ENCODE data around the gene PPOX.

The PPOX gene

GRCh38 chr1:161187311-161187710, 21.1 kb downstream of the PPOX start:
- Histone ChIP-seq H3K4me1 (peaks cover 61 to 96% (median 70%) of the 10 kb centered on the region in 10 experiments), H3K9ac (no peak overlapping the region), H3K27ac (peak overlapping the region; percentile 14 to 99 (median 96); a peak in 19 of 22 replicates), H3K4me3 (no peak overlapping the region), H3K4me2 (peak overlapping the region; percentile 64 to 95 (median 83)), H3K27me3 (no peaks in the 10 kb centered on the region), H3K36me3 (no peaks in the 10 kb centered on the region), H3K9me3 (replicated peaks in 1 of 11) (no peaks in the 10 kb centered on the region), H4K20me1 (no peaks in the 10 kb centered on the region)
- TF ChIP-seq Cebpa-rat (IDR thresholded peaks at IDR 0.05), result no peak

- no peak overlapping the region for H3K27ac ChIP-seq
- H3K9me3 ChIP-seq (replicated peaks in 1 of 11), result no peaks in the 10 kb centered on the region
- H3K4me2 ChIP-seq, result peak overlapping the region in 7 of 11 experiments; percentile 9 to 95 (median 77); a peak in 10 of 22 replicates
- H4K20me1 ChIP-seq, result no peaks in the 10 kb centered on the region
- no peak overlapping the region for H3K4me3 ChIP-seq
- H3K27me3 ChIP-seq, result no peaks in the 10 kb centered on the region
- peaks cover 59 to 96% (median 68%) of the 10 kb centered on the region in 10 experiments for H3K4me1 ChIP-seq
- H3K36me3 ChIP-seq, result no peaks in the 10 kb centered on the region
- no peak for TF ChIP-seq Cebpa-rat (IDR thresholded peaks at IDR 0.05)
- no peak overlapping the region for H3K9ac ChIP-seq
Measured at GRCh38 chr1:161188381-161188780, 22.2 kb downstream of the PPOX start.

GRCh38 chr1:161189036-161189435, 22.8 kb downstream of the PPOX start:
- H3K4me3 ChIP-seq, result no peak overlapping the region
- peak overlapping the region in 5 of 11 experiments; percentile 2 to 89 (median 22); a peak in 5 of 22 replicates for H3K4me2 ChIP-seq
- H3K9me3 ChIP-seq (replicated peaks in 1 of 11), result no peaks in the 10 kb centered on the region
- no peak overlapping the region for H3K9ac ChIP-seq
- H3K4me1 ChIP-seq, result peaks cover 59 to 96% (median 69%) of the 10 kb centered on the region in 10 experiments
- TF ChIP-seq Cebpa-rat (IDR thresholded peaks at IDR 0.05), result no peak
- no peaks in the 10 kb centered on the region for H3K36me3 ChIP-seq
- no peaks in the 10 kb centered on the region for H3K27me3 ChIP-seq
- H3K27ac ChIP-seq, result no peak overlapping the region
- H4K20me1 ChIP-seq, result no peaks in the 10 kb centered on the region

GRCh38 chr1:161190962-161191521, 24.8 kb downstream of the PPOX start:
- Histone ChIP-seq H3K36me3 (no peaks in the 10 kb centered on the region), H3K9me3 (replicated peaks in 1 of 11) (no peaks in the 10 kb centered on the region), H3K4me1 (peaks cover 57 to 96% (median 69%) of the 10 kb centered on the region in 10 experiments), H3K27ac (peak overlapping the region in 5 of 11 experiments; percentile 1 to 31 (median 6); a peak in 6 of 22 replicates), H3K4me3 (no peak overlapping the region), H4K20me1 (no peaks in the 10 kb centered on the region), H3K27me3 (no peaks in the 10 kb centered on the region), H3K9ac (peak overlapping the region in 7 of 11 experiments; percentile 13 to 37 (median 26); a peak in 8 of 22 replicates), H3K4me2 (peak overlapping the region in 5 of 11 experiments; percentile 14 to 39 (median 29); a peak in 7 of 22 replicates)
- no peak for TF ChIP-seq Cebpa-rat (IDR thresholded peaks at IDR 0.05)

GRCh38 chr1:161191971-161192370, 25.7 kb downstream of the PPOX start:
- H3K4me2 ChIP-seq, result peak overlapping the region in 3 of 11 experiments; percentile 14 to 78 (median 18); a peak in 4 of 22 replicates
- H4K20me1 ChIP-seq, result no peaks in the 10 kb centered on the region
- no peaks in the 10 kb centered on the region for H3K27me3 ChIP-seq
- H3K36me3 ChIP-seq, result no peaks in the 10 kb centered on the region
- H3K27ac ChIP-seq, result peak overlapping the region in 1 of 11 experiments; percentile 6; a peak in 1 of 22 replicates
- no peaks in the 10 kb centered on the region for H3K9me3 ChIP-seq (replicated peaks in 1 of 11)
- no peak for TF ChIP-seq Cebpa-rat (IDR thresholded peaks at IDR 0.05)
- H3K4me1 ChIP-seq, result peaks cover 57 to 96% (median 69%) of the 10 kb centered on the region in 10 experiments
- H3K4me3 ChIP-seq, result no peak overlapping the region
- peak overlapping the region in 1 of 11 experiments; percentile 35; a peak in 1 of 22 replicates for H3K9ac ChIP-seq

GRCh38 chr1:161192476-161193465, 26.5 kb downstream of the PPOX start:
- no peak overlapping the region for H3K4me3 ChIP-seq
- H3K4me2 ChIP-seq, result peak overlapping the region; percentile 48 to 94 (median 72)
- no peak for TF ChIP-seq Cebpa-rat (IDR thresholded peaks at IDR 0.05)
- H4K20me1 ChIP-seq, result no peaks in the 10 kb centered on the region
- peaks cover 56 to 96% (median 69%) of the 10 kb centered on the region in 10 experiments for H3K4me1 ChIP-seq
- H3K27me3 ChIP-seq, result no peaks in the 10 kb centered on the region
- H3K36me3 ChIP-seq, result no peaks in the 10 kb centered on the region
- peak overlapping the region in 8 of 11 experiments; percentile 11 to 46 (median 22); a peak in 11 of 22 replicates for H3K27ac ChIP-seq
- H3K9ac ChIP-seq, result peak overlapping the region in 10 of 11 experiments; percentile 2 to 50 (median 28); a peak in 10 of 22 replicates
- H3K9me3 ChIP-seq (replicated peaks in 1 of 11), result no peaks in the 10 kb centered on the region

- no peaks in the 10 kb centered on the region for H3K27me3 ChIP-seq
- H3K27ac ChIP-seq, result peak overlapping the region in 8 of 11 experiments; percentile 11 to 46 (median 22); a peak in 12 of 22 replicates
- no peak overlapping the region for H3K4me3 ChIP-seq
- no peak for TF ChIP-seq Cebpa-rat (IDR thresholded peaks at IDR 0.05)
- no peaks in the 10 kb centered on the region for H3K9me3 ChIP-seq (replicated peaks in 1 of 11)
- no peaks in the 10 kb centered on the region for H3K36me3 ChIP-seq
- peak overlapping the region in 9 of 11 experiments; percentile 2 to 50 (median 30); a peak in 8 of 22 replicates for H3K9ac ChIP-seq
- peak overlapping the region; percentile 48 to 94 (median 72) for H3K4me2 ChIP-seq
- no peaks in the 10 kb centered on the region for H4K20me1 ChIP-seq
- peaks cover 53 to 96% (median 72%) of the 10 kb centered on the region in 10 experiments for H3K4me1 ChIP-seq
Measured at GRCh38 chr1:161193561-161194235, 27.5 kb downstream of the PPOX start.

- peak overlapping the region in 5 of 11 experiments; percentile 6 to 30 (median 26); a peak in 4 of 22 replicates for H3K27ac ChIP-seq
- no peak for TF ChIP-seq Cebpa-rat (IDR thresholded peaks at IDR 0.05)
- peaks cover 59 to 100% (median 85%) of the 10 kb centered on the region in 10 experiments for H3K4me1 ChIP-seq
- H3K4me2 ChIP-seq, result peak overlapping the region; percentile 10 to 94 (median 45); a peak in 21 of 22 replicates
- H3K9me3 ChIP-seq (replicated peaks in 1 of 11), result no peaks in the 10 kb centered on the region
- no peaks in the 10 kb centered on the region for H3K36me3 ChIP-seq
- no peaks in the 10 kb centered on the region for H4K20me1 ChIP-seq
- H3K27me3 ChIP-seq, result no peaks in the 10 kb centered on the region
- H3K9ac ChIP-seq, result peak overlapping the region in 3 of 11 experiments; percentile 3 to 32 (median 14); a peak in 3 of 22 replicates
- no peak overlapping the region for H3K4me3 ChIP-seq
Measured at GRCh38 chr1:161195171-161195570, 28.9 kb downstream of the PPOX start.
